HCT116 (cell line): ENCODE data around the gene TRIM39.

ENCODE experiments used
- POLR2A ChIP-seq: IDR thresholded peaks from 2 replicates; pipeline ENCODE4 v1.7.0; 2011; ENCODE audit warnings: borderline replicate concordance; ENCODE audit not compliant: insufficient read depth, insufficient read length; ENCODE audit errors: extremely low read depth
- POLR2AphosphoS5 ChIP-seq: IDR thresholded peaks from 2 replicates; pipeline ENCODE4 v1.6.1; 2011; ENCODE audit warnings: mild to moderate bottlenecking, low read depth, low read length, moderate library complexity
- YY1 ChIP-seq: IDR thresholded peaks from 2 replicates; pipeline ENCODE4 v1.6.1; 2011; ENCODE audit warnings: low read length, low read depth, moderate library complexity, mild to moderate bottlenecking; ENCODE audit not compliant: insufficient replicate concordance; ENCODE audit errors: extremely low read depth
- ZNF274 ChIP-seq: fragments of 200-500 bp; sonication (Bioruptor generic); IDR thresholded peaks from 2 replicates; pipeline ENCODE4 v1.6.1; 2014; ENCODE audit warnings: mild to moderate bottlenecking, low read depth, low read length, inconsistent platforms
- TF ChIP-seq, protein P1 (sequence below), 3 experiments: fragments of 200-600 bp in 1 of 3; sonication (generic) in 1 of 3; IDR thresholded peaks in 2 of 3; conservative IDR thresholded peaks in 1 of 3; 2 replicates each; pipeline ENCODE4 v1.5.1; 2012 to 2017; ENCODE audit warnings: low read depth in 2 of 3, low read length in 2 of 3, antibody characterized with exemption in 1 of 3, borderline replicate concordance in 1 of 3, control low read depth in 1 of 3, mild to moderate bottlenecking in 1 of 3, mixed read lengths in 1 of 3, mixed run types in 1 of 3, moderate library complexity in 1 of 3; ENCODE audit not compliant: insufficient read depth in 1 of 3

DNA sequence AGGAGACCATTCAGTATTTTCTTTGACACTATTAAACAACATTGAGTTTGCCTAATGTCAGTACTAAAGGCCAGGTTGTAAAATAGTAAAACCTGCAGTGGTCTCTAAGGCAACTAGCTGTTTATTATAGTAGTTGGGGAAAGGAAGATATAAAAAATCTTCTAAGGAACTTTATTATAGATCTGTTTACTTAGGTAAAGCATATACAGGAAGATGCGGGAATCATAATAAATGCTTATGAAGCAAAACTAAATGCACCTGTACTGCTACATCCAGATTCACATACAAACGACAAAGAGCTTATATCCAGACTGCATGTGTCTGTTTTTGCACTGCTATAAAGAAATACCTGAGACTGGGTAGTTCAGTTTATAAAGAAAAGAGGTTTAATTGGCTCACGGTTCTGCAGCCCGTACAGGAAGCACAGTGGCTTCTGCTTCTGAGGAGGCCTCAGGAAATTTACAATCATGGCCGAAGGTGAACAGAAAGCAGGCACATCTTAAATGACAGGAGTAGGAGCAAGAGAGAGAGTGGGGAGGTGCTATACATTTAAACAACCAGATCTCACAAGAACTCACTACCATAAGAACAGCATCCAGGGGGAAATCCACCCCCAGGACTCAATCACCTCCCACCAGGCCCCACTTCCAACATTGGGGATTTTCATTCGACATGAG is 8.7 kb upstream of the TRIM39 start:
- TF ChIP-seq POLR2A (no peak), POLR2AphosphoS5 (no peak), ZNF274 (no peak), YY1 (no peak)
- TF ChIP-seq, protein P1, sequence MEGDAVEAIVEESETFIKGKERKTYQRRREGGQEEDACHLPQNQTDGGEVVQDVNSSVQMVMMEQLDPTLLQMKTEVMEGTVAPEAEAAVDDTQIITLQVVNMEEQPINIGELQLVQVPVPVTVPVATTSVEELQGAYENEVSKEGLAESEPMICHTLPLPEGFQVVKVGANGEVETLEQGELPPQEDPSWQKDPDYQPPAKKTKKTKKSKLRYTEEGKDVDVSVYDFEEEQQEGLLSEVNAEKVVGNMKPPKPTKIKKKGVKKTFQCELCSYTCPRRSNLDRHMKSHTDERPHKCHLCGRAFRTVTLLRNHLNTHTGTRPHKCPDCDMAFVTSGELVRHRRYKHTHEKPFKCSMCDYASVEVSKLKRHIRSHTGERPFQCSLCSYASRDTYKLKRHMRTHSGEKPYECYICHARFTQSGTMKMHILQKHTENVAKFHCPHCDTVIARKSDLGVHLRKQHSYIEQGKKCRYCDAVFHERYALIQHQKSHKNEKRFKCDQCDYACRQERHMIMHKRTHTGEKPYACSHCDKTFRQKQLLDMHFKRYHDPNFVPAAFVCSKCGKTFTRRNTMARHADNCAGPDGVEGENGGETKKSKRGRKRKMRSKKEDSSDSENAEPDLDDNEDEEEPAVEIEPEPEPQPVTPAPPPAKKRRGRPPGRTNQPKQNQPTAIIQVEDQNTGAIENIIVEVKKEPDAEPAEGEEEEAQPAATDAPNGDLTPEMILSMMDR (IDR thresholded peaks at IDR 0.05 in 2 of 3, conservative IDR thresholded peaks at IDR 0.05 in 1 of 3; ENCODE audit: borderline replicate concordance in 1 of 3, insufficient read depth in 1 of 3, low read depth in 2 of 3, low read length in 2 of 3), result no peak
